IPS DF 4.7 (cell line): Measurements from ENCODE around the gene SIAH1.
"Not testable (repeated sequence)": the region's sequence is repeated elsewhere in the genome, so short reads cannot be mapped to it uniquely, and the experiment has no call there.

Experiments
- DNase-seq: peaks from one replicate; pipeline ENCODE4 v3.0.0-alpha.2; 2013; ENCODE audit warnings: low spot score; ENCODE audit errors: extremely low read depth

The SIAH1 gene

DNA sequence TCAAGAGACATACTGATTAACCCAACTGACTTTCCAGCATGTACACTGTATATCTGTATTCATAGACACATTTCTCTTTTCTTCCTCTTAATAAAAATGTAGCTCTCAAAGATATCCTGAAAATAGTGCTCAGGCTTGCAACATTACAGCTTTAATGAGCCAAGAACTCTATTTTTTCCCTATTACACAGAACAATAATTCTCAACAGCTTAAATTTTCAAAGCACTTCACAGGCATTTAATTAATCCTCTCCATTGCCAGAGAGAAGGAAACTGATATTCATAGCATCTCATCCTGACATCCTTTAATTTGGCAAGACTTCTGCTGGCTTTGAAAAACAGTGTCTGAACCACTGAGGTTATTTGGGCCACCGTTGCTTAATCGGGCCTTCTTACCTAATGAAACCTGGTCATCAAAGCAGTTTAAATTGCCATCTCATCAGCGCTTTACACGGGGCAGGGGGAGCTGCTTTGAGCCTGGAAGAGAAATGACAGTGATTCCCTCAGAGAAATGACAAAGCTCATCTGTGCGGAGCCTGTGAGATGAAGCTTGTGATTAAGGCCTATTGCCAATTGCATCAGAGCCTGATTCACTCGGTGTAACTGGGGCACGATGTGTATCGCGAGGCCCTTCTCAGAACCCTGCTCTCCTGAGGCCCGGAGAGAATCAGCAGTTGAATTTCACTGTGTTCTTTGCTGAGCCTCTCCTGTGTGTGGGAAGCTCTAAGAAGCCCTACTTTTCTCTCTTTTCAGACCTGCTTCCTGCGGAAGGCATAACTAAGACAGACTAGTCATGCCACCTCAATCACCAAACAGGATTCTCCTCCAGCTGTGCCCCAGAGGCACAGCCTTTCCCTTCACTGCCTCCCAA lies 8.5 kb upstream of the SIAH1 start:
- no peak for DNase-seq

DNA sequence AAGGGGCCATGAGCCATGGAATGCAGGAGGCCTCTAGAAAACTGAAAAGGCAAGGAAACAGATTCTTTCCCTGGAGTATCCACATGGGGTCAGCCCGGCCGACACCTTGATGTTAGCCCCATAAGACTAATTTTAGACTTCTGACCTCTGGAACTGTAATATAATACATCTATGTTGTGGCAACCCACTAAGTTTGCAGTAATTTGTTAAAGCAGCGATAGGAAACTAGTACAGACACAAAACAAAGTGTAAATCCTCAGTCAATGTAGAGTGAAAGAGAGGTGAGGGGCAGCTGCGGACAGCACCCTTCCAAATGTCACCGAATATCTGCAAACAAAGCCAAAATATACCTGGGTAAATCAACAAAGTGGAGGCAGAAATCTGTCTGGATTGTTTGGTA lies 7.2 kb upstream of the SIAH1 start:
- DNase-seq = no peak

DNA sequence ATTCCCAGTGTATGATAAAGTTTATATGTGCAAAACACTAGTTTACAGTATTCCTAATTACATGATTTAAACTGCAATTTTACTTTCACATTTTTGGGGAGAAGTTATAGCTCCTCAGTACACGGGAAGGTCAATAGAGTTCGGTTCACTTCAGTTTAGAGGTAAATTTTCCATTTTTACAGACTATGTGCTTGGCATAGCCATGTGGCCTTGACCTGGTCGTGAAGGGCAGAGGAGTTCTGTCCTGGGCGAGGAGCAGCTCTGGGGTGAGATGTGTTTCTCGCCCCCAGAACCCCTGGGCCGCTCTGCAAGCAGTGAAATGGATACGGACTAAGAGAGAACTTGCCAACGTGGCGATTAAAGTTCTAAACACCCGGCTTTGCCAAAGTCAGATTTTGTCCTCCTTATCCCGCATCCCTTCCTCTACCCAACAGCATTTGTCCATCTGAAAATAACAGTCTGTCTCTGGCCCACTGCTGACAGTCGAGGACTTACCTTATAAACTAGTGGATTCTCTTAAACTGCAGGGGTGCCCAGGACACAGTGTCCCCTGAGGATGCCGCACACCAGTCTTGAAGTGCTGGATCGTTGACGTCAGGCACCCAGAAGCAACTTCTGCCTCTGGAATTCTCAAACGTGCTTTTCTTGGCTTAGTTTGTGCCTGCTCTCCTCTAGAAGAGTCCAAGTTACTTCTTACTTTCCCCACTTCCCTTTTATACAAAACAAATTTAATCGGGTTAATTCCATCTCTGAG lies 1.5 kb upstream of the SIAH1 start:
- DNase-seq = no peak

DNA sequence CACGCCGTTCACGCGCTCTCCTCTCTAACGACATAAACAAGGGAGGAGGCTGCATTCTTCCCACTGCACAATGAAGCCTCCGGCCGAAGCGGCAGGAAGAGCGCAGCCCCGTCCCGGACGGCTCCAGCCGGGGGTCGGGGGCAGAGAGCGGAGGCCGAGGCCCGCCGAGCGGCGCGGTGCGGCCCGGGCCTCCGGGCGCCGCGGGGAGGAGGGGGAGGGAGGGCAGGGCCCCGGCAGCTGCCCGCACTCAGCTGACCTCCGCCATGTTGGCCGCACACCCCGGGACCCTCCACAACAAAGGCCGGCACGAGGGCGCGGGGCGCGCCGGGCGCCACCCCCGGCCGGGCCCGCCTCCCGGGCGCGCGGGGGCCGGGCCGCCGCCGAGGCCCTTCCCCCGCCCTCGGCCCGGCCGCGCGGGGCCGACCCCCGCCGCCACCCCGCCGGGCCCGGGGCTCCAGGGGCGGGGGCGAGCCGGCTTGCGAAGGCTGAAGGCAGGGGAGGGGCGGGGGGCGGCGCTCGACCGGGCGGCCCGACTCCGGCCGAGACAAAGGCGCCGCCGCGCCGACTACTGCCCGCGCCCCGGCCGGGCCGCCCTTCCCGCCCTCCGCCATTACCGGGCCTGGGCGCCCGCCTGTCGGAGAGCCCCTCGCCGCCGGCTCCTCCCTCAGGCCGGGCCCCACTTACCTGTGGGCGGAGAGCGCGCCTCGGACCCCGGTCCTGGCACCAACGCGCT lies 527 bp downstream of the SIAH1 start:
- no peak for DNase-seq

GRCh38 chr16:48383877-48384519 lies 1.2 kb downstream of the SIAH1 start:
- DNase-seq = no peak

DNA sequence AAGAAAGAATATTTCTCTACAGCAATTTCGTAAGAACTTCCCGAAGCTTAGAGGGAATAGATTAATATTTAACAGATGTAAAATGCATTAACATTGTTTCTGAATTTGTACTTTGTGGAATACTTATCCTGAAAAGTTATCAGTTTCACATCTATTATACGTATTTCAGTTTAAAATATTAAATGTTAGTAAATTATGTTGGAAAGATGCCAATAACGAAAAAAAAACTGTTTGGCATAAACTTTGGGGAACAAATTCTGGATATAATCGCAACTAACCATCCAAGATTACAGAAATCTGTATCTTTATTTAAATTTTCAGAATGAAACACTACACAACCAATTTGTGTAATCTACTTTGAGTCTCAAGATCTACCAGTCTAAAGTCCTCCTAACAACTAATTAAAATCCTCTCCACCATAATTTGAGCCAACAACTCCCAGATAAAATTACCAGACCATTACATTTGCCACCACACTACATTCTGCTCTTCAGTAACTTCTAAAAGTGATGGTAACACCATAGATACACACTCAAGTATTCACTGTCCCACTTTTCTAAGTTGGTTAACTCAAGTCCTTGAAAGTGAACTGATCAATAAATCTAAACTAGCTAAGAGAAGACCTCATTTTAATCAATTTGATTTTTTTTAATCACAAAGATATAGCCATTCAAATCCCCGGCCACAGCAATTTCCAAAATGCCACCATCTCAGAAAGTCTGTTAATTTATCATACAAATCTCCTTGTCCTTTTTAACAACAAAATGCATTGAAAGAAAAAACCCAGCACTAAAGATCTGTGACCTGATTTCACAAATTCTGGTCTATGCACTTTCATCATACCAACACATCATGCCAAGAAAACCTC lies 2.0 kb downstream of the SIAH1 start:
- no peak for DNase-seq

- no peak for DNase-seq
These were observed 3.1 kb downstream of the SIAH1 start for GRCh38 chr16:48382131-48382530.

- no peak for DNase-seq
These were observed 4.0 kb downstream of the SIAH1 start for GRCh38 chr16:48381201-48381600.

DNA sequence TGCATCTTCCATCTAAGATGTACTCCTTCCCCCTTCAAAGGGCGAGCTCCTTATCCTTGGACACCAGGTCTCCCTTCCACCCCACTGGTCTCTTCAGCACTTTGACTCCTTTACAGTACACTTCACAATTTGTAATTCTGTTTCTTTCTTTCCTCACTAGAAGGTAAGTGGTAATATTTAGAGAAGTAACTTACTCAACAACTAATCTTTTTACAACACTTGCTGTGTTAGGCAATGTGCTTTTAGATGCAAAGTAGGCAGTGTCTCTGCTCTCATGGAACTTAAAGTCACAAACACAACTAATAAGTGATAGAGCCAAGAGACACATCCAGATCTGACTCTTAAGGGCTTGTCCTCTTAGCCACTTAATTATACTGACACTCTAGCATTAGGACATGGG lies 6.4 kb downstream of the SIAH1 start:
- DNase-seq = no peak

GRCh38 chr16:48378276-48378675 lies 6.9 kb downstream of the SIAH1 start:
- no peak for DNase-seq

- not testable (repeated sequence) for DNase-seq
These were observed 7.9 kb downstream of the SIAH1 start for GRCh38 chr16:48377301-48377700.

DNA sequence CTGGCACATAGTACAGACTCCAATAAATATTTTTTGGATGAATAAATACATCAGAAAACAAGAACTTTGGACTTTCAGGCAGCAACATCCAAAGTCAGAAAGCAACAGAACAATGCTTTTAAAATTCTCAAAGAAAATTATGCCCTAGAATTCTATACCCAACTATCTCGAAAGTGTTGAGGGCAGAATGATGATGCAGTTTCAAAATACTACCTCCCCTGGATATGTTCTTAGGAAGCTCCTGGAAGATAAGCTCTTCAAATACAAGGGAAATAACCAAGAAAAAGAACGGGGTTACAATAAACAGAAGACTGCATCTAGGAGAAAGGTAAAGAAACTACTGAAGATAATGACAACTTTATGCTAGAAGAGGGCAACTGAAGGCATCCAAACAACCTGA lies 11.0 kb downstream of the SIAH1 start:
- no peak for DNase-seq

GRCh38 chr16:48373258-48374029 lies 11.8 kb downstream of the SIAH1 start:
- no peak for DNase-seq

DNA sequence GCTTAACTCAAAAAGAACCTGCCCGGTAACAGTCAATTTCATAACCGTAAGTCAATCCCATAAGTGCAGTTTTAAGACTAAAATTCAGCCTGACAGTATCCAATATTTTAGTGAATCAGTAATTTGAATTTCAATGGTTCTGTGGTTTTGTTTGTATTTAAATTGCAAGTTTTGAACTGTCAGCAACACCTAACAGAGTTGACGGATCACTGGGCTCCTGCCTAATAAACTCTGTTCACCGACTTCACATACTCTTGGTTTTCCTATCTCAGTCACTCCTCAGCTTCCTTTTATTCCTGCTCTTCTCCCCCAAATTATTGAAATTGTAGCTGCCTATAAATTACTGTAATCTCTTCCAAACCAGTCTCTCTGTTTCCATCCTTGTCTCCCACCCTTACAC lies 12.5 kb downstream of the SIAH1 start:
- DNase-seq = no peak

DNA sequence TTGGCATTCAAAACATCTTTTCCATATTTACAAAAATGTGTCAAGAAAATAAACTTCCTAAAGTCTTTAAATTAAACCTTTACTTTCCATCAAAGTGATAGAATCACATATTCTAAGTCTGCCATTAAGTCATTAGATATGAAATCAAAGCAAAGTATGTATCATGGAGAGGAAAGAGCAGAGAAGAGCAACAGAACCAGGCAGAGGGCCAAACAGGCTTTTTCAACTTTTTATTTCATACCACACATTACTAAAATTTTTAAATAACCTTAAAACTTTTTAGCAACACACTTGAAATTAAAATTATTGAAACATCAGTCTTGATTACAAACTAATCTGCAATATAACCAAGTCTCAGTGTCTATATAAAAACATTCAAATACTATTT lies 13.8 kb downstream of the SIAH1 start:
- DNase-seq = no peak

DNA sequence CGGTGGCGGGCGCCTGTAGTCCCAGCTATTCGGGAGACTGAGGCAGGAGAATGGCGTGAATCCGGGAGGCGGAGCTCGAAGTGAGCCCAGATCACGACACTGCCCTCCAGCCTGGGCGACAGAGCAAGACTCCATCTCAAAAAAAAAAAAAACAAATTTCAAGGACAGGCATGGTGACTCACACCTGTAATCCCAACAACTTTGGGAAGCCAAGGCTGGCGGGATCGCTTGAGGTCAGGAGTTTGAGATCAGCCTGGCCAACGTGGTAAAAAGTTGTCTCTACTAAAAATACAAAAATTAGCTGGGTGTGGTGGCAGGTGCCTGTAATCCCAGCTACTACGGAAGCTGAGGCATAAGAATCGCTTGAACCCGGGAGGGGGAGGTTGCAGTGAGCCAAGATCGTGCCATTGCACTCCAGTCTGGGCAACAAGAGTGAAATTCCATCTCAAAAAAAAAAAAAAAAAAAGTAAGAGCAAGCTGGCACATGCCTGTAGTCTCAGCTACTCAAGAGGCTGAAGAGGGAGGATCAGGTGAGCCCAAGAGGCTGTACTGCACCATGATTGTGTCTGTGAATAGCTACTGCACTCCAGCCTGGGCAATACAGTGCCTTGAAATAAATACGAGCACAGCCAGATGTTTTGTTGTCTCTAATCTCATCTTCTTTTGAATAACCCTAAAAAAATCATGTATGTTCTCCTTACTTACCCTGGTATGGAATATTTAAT lies 14.4 kb downstream of the SIAH1 start:
- not testable (repeated sequence) for DNase-seq

GRCh38 chr16:48370229-48370628 lies 15.0 kb downstream of the SIAH1 start:
- no peak for DNase-seq

GRCh38 chr16:48369765-48370164 lies 15.4 kb downstream of the SIAH1 start:
- no peak for DNase-seq

- DNase-seq = no peak
These were observed 17.7 kb downstream of the SIAH1 start for GRCh38 chr16:48367441-48368049.
